Measurements from ENCODE around the gene LITAF.

Gene LITAF

DNA sequence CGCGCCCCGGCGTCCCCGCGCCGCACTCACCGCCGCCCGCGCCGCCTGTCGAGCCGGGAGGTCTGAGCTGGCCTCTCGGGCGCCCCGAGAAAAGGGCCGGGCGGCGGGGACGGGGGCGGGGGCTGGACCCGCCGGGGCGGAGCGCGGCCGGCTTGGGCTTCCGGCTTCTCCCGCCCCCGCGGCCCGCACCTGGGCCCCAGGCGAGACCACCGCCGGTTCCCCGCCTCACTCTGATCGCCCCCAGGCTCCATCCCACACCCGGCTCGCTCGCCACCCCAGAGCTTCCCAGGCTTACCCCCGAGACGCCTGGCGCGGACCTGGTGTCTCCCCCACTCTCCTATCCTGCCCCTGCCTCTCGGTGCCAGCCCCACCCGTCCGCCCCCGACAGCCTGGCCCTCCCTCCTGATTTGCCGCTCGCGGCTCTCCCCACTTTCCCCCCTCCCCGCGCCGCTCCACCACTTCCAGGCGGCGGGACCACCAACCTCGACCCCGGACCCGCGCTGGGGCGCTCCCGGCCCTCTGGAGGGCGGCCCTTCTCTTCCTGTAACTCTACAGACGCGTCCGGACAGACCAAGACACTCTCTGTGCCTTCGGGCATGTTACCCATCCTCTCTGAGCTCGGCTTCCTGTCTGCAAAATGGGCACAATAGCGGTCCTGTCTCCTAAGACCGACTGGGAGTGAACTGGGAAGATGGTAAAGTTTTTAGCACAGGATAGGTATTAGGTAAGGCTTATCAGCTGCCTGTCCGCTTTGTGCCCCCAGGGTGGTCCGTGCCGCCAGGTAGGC lies at the start of gene LITAF:
Gene LITAF (minus strand): TSS at position 64 of the 787 bp plus-strand sequence. CDS start 30,189 bp downstream, outside the sequence.
- Histone ChIP-seq H3K79me2 (ENCODE audit: control insufficient read depth, insufficient read depth, low read length, unreplicated experiment) (peaks cover 40% of the 10 kb centered on the region), H3K4me1 (ENCODE audit: control insufficient read depth, insufficient read depth, low read length, unreplicated experiment) (peaks cover 16% of the 10 kb centered on the region), H3K27me3 (ENCODE audit: insufficient read depth, low read length) (no peaks in the 10 kb centered on the region), H2AFZ (ENCODE audit: low read length, unreplicated experiment) (peak within 1 kb of the TSS; percentile 99), H3K4me3 (ENCODE audit: low read depth, low read length) (peak within 1 kb of the TSS; percentile 99), H3K27ac (ENCODE audit: low read depth, low read length) (peak within 1 kb of the TSS; percentile 48), H3K36me3 (ENCODE audit: insufficient read depth, low read length) (peaks cover 13% of the 10 kb centered on the region; the same call in 1 of the 2 replicates)

DNA sequence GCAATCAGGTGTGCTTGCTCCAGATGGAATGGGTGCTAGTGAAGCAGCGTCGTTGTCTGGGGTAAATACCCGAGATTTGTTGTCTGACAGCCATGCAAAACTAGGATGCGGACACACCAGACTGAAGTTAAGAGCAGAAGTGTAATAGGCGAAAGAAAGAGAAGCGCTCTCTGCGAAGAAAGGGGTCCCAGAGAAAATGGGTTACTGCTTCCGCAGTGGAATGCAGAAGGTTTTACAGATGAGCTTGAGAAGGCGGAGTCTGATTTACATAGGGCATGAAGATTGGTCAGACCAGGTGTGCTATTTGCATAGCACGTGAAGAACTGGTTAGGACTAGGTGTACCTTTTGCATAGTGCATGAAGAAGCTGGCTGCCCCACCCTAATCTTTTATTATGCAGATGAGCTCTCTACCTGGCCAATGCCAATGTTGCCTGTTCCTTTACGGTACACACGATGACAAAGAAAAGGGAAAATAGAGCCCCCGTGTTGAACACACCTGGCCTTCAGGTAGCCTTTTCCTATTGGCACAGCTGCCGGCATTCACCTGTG lies 49.5 kb upstream of the LITAF start:
- H2AFZ ChIP-seq (ENCODE audit: low read length, unreplicated experiment) = no peak overlapping the region
- no peaks in the 10 kb centered on the region for H3K79me2 ChIP-seq (ENCODE audit: control insufficient read depth, insufficient read depth, low read length, unreplicated experiment)
- H3K36me3 ChIP-seq (ENCODE audit: insufficient read depth, low read length) = no peaks in the 10 kb centered on the region
- H3K4me3 ChIP-seq (ENCODE audit: low read depth, low read length) = no peak overlapping the region
- H3K4me1 ChIP-seq (ENCODE audit: control insufficient read depth, insufficient read depth, low read length, unreplicated experiment) = peaks cover 36% of the 10 kb centered on the region
- H3K27me3 ChIP-seq (ENCODE audit: insufficient read depth, low read length) = no peaks in the 10 kb centered on the region
- no peak overlapping the region for H3K27ac ChIP-seq (ENCODE audit: low read depth, low read length)

DNA sequence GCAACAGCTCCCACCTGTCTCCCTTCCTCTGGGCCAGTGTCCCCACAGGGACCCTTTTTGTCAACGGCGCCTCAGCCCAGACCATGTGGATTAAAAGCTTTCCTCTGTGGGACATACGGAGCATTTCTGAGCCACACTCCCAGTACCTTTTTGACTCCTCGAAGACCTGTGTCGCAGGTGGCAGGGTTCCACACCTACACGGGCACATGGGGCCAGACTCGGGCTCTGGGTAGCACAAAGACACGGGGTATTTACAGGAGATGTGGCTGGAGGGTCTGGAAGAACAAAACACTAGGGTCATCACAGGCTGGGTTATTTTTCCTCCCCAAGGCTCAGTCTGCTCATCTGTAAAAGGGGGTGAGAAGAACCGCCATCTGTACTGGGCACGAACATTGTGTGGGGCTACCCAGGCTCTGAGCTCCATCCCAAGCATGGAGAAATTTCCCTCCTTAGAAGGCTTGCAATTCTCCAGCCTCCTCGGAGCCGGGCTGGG lies 49.0 kb upstream of the LITAF start:
- no peaks in the 10 kb centered on the region for H3K27me3 ChIP-seq (ENCODE audit: insufficient read depth, low read length)
- no peak overlapping the region for H2AFZ ChIP-seq (ENCODE audit: low read length, unreplicated experiment)
- H3K36me3 ChIP-seq (ENCODE audit: insufficient read depth, low read length) = no peaks in the 10 kb centered on the region
- no peaks in the 10 kb centered on the region for H3K79me2 ChIP-seq (ENCODE audit: control insufficient read depth, insufficient read depth, low read length, unreplicated experiment)
- no peak overlapping the region for H3K4me3 ChIP-seq (ENCODE audit: low read depth, low read length)
- peaks cover 31% of the 10 kb centered on the region for H3K4me1 ChIP-seq (ENCODE audit: control insufficient read depth, insufficient read depth, low read length, unreplicated experiment)
- no peak overlapping the region for H3K27ac ChIP-seq (ENCODE audit: low read depth, low read length)

DNA sequence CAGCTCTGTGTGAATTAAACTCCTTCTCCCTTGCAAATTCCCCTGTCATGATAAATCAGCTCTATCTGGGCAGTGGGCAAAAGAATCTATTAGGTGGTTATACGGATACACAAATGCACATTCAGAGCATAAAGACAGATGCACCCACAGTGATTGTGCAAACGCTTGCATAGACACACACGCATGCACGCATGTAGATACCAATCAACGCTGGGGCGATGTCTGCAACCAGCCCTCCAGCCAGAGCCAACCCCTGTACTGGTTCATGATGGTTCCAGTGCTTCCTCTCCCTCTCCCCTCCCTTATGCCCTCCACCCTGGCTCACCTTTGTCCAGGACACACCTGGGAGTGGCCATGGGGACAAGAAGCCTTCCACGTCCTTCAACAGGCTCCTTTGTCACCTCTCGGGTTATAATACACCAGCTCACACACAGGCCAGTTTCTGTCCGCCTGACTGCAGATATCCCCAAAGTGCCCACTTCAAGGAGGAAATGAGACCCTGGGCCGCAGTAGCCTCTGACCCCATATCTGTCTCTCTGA lies 48.5 kb upstream of the LITAF start:
- Histone ChIP-seq H3K4me1 (ENCODE audit: control insufficient read depth, insufficient read depth, low read length, unreplicated experiment) (peaks cover 29% of the 10 kb centered on the region), H2AFZ (ENCODE audit: low read length, unreplicated experiment) (no peak overlapping the region), H3K4me3 (ENCODE audit: low read depth, low read length) (no peak overlapping the region), H3K27ac (ENCODE audit: low read depth, low read length) (no peak overlapping the region), H3K79me2 (ENCODE audit: control insufficient read depth, insufficient read depth, low read length, unreplicated experiment) (no peaks in the 10 kb centered on the region), H3K27me3 (ENCODE audit: insufficient read depth, low read length) (no peaks in the 10 kb centered on the region), H3K36me3 (ENCODE audit: insufficient read depth, low read length) (no peaks in the 10 kb centered on the region)

DNA sequence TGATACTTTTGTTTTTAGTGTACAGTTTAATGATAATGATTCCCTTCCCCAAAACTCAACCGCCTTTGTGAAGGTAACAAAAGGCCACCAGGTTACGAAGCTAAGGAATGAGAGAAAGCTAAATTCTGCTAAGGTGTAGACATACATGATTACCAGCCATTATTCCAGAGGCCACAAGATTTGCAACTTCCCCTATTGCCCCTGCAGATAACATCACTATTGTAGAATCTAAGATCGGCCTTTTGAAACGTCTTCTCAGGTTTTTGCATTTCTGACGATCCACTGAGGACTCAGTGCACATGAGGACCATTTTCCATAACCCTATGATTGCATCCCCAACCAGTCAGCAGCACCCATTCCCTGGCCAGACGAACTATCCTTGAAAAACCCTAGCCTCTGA lies 47.6 kb upstream of the LITAF start:
- H3K27ac ChIP-seq (ENCODE audit: low read depth, low read length) = no peak overlapping the region
- H3K36me3 ChIP-seq (ENCODE audit: insufficient read depth, low read length) = no peaks in the 10 kb centered on the region
- H3K27me3 ChIP-seq (ENCODE audit: insufficient read depth, low read length) = no peaks in the 10 kb centered on the region
- no peaks in the 10 kb centered on the region for H3K79me2 ChIP-seq (ENCODE audit: control insufficient read depth, insufficient read depth, low read length, unreplicated experiment)
- H3K4me1 ChIP-seq (ENCODE audit: control insufficient read depth, insufficient read depth, low read length, unreplicated experiment) = peaks cover 23% of the 10 kb centered on the region
- no peak overlapping the region for H3K4me3 ChIP-seq (ENCODE audit: low read depth, low read length)
- no peak overlapping the region for H2AFZ ChIP-seq (ENCODE audit: low read length, unreplicated experiment)

DNA sequence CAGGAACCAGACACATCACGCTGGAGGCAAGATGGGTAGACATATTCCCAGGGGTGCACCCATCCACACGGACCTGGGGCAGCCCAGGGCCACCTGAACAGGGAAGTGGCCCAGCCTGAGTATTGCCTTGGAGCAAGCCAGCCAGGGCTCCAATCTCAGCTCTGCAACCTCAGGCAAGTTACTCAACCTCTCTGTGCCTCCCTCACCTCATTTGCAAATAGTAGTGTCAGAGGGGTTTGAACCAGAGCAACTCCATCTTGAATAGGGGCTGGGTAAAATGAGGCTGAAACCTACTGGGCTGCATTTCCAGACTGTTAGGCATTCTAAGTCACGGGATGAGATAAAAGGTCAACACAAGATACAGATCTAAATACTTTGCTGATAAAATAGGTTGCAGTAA lies 46.4 kb upstream of the LITAF start:
- Histone ChIP-seq H3K36me3 (ENCODE audit: insufficient read depth, low read length) (no peaks in the 10 kb centered on the region), H3K4me3 (ENCODE audit: low read depth, low read length) (no peak overlapping the region), H3K27me3 (ENCODE audit: insufficient read depth, low read length) (no peaks in the 10 kb centered on the region), H2AFZ (ENCODE audit: low read length, unreplicated experiment) (peak overlapping the region; percentile 15), H3K79me2 (ENCODE audit: control insufficient read depth, insufficient read depth, low read length, unreplicated experiment) (no peaks in the 10 kb centered on the region), H3K27ac (ENCODE audit: low read depth, low read length) (peak overlapping the region; percentile 38), H3K4me1 (ENCODE audit: control insufficient read depth, insufficient read depth, low read length, unreplicated experiment) (peaks cover 26% of the 10 kb centered on the region)

DNA sequence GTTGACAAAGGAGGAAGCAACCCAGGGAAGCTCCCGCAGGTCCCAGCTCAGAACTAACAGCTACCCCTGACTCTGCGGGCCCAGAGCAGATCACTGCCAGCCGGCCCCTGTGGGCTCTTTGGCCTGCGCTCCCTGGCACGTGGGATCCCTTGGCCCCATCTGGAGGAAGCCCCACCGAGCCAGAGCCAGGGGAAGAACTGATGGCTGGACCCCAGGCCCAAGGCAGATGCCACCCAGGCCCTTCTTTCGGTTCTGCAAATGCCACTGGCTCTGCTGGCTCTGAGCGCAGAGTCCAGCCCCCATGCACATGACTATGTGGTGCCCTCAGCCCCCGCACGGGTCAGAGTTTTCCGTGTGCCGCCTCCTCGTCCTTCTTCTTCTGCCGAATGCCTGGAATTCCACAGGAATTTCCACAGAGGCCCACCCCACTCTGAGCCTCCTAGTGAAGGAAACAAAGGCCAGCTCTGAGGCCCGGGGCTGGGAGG lies 45.8 kb upstream of the LITAF start:
- Histone ChIP-seq H3K4me3 (ENCODE audit: low read depth, low read length) (peak overlapping the region; percentile 14; the same call in 1 of the 2 replicates), H3K36me3 (ENCODE audit: insufficient read depth, low read length) (no peaks in the 10 kb centered on the region), H3K79me2 (ENCODE audit: control insufficient read depth, insufficient read depth, low read length, unreplicated experiment) (no peaks in the 10 kb centered on the region), H3K27ac (ENCODE audit: low read depth, low read length) (peak overlapping the region; percentile 38), H3K4me1 (ENCODE audit: control insufficient read depth, insufficient read depth, low read length, unreplicated experiment) (peaks cover 30% of the 10 kb centered on the region), H2AFZ (ENCODE audit: low read length, unreplicated experiment) (peak overlapping the region; percentile 15), H3K27me3 (ENCODE audit: insufficient read depth, low read length) (no peaks in the 10 kb centered on the region)

DNA sequence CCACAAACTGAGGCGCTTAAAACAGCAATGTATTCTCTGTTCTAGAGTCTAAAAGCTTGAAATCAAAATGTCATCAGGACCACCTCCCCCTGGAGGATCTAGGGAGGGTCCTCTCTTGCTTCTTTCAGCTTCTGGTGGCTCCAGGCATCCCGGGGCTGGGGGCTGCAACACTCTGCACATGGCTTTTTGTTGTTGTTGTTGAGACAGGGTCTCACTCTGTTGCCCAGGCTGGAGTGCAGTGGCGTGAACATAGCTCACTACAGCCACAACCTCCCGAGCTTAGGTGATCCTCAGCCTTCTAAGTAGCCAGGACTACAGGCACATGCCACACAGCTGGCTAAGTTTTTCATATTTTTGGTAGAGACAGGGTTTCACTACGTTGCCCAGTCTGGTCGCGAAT lies 44.5 kb upstream of the LITAF start:
- no peak overlapping the region for H2AFZ ChIP-seq (ENCODE audit: low read length, unreplicated experiment)
- no peaks in the 10 kb centered on the region for H3K79me2 ChIP-seq (ENCODE audit: control insufficient read depth, insufficient read depth, low read length, unreplicated experiment)
- no peak overlapping the region for H3K27ac ChIP-seq (ENCODE audit: low read depth, low read length)
- H3K27me3 ChIP-seq (ENCODE audit: insufficient read depth, low read length) = no peaks in the 10 kb centered on the region
- H3K36me3 ChIP-seq (ENCODE audit: insufficient read depth, low read length) = no peaks in the 10 kb centered on the region
- no peak overlapping the region for H3K4me3 ChIP-seq (ENCODE audit: low read depth, low read length)
- peaks cover 34% of the 10 kb centered on the region for H3K4me1 ChIP-seq (ENCODE audit: control insufficient read depth, insufficient read depth, low read length, unreplicated experiment)

DNA sequence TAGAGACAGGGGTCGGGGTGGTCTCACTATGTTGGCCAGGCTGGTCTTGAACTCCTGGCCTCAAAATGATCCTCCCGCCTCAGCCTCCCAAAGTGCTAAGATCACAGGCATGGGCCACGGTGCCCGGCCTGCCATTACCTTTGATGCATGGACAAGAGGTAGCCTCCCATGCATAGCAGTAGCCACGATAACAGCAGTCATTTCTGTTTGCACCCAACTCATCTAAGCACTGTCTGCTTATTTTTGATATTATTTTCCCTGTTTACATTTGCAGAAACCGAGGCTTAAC lies 44.0 kb upstream of the LITAF start:
- no peaks in the 10 kb centered on the region for H3K79me2 ChIP-seq (ENCODE audit: control insufficient read depth, insufficient read depth, low read length, unreplicated experiment)
- no peak overlapping the region for H3K4me3 ChIP-seq (ENCODE audit: low read depth, low read length)
- no peaks in the 10 kb centered on the region for H3K27me3 ChIP-seq (ENCODE audit: insufficient read depth, low read length)
- H3K4me1 ChIP-seq (ENCODE audit: control insufficient read depth, insufficient read depth, low read length, unreplicated experiment) = peaks cover 34% of the 10 kb centered on the region
- H3K36me3 ChIP-seq (ENCODE audit: insufficient read depth, low read length) = no peaks in the 10 kb centered on the region
- no peak overlapping the region for H2AFZ ChIP-seq (ENCODE audit: low read length, unreplicated experiment)
- H3K27ac ChIP-seq (ENCODE audit: low read depth, low read length) = no peak overlapping the region

DNA sequence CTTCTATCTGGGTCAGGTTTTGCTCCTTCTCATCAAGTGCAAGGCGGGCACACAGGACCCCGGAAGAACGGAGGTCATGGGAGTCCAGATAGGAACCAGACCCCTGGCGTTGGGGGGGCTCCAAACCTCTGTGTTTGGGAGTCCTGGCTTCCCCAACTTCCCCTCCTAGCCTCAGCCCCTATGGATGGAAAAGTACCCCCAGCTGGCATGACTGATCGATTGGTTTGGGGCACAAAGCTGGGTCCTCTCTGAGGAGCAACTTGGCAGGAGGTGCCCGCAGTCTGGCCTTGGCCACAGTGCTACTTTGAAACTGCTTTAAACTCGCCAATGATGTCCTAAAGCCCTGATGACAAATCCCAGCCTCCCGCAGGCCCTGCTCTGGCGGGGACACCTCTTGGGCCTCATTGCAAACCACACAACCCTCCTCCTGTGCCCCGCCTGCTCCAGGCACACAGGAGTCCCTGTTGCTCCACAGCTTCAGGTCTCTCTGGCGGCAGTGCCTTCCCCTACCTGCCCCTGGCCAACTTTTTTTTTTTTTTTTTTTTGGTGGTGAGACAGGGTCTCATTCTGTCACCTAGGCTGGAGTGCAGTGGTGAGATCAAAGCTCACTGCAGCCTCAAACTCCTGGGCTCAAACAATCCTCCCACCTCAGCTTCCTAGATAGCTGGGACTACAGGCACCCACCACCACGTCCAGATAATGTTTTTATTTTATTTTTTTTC lies 43.5 kb upstream of the LITAF start:
- Histone ChIP-seq H3K36me3 (ENCODE audit: insufficient read depth, low read length) (no peaks in the 10 kb centered on the region), H3K27ac (ENCODE audit: low read depth, low read length) (no peak overlapping the region), H3K4me1 (ENCODE audit: control insufficient read depth, insufficient read depth, low read length, unreplicated experiment) (peaks cover 34% of the 10 kb centered on the region), H3K4me3 (ENCODE audit: low read depth, low read length) (no peak overlapping the region), H3K79me2 (ENCODE audit: control insufficient read depth, insufficient read depth, low read length, unreplicated experiment) (no peaks in the 10 kb centered on the region), H2AFZ (ENCODE audit: low read length, unreplicated experiment) (no peak overlapping the region), H3K27me3 (ENCODE audit: insufficient read depth, low read length) (no peaks in the 10 kb centered on the region)

All from ACC112 (cell line).